CD14-positive monocyte (primary cell): ENCODE measurements around the gene TYK2. TPM values are rescaled to one million over a fixed set of nuclear protein-coding genes. Genes with fewer than 3 reads are reported as not detected.

Source experiments
- DNase-seq, 3 donors: peaks; one replicate each; pipeline ENCODE4 v3.0.0-alpha.2; 2011 to 2022
- H2AFZ ChIP-seq: 2 replicates; pipeline ENCODE4 v1.6.0; 2012; ENCODE audit warnings: mild to moderate bottlenecking, low read depth, low read length, inconsistent platforms; ENCODE audit not compliant: insufficient read depth, poor library complexity, severe bottlenecking
- H3K27ac ChIP-seq, 2 donors: 1 replicate in 1 of 2; 2 replicates in 1 of 2; pipeline ENCODE4 v1.5.1; 2012 to 2013; ENCODE audit warnings: low read length in 2 of 2, control low read depth in 1 of 2, inconsistent platforms in 1 of 2, low read depth in 1 of 2, mild to moderate bottlenecking in 1 of 2
- H3K27me3 ChIP-seq, 2 donors: one replicate each; pipeline versions ENCODE4 v1.6.0 to v1.6.1; 2011 to 2013; ENCODE audit warnings: low read length in 2 of 2; ENCODE audit not compliant: control insufficient read depth in 2 of 2, insufficient read depth in 2 of 2
- H3K36me3 ChIP-seq, 2 donors: replicated peaks in 1 of 2; 1 replicate in 1 of 2; 2 replicates in 1 of 2; pipeline versions ENCODE4 v1.5.1 to v1.6.1; 2012 to 2013; ENCODE audit warnings: low read length in 2 of 2, control low read depth in 1 of 2, inconsistent platforms in 1 of 2, mild to moderate bottlenecking in 1 of 2; ENCODE audit not compliant: insufficient read depth in 2 of 2, control insufficient read depth in 1 of 2
- H3K4me1 ChIP-seq, 2 donors: 1 replicate in 1 of 2; 2 replicates in 1 of 2; pipeline versions ENCODE4 v1.5.1 to v1.6.1; 2012 to 2013; ENCODE audit warnings: low read length in 2 of 2, control low read depth in 1 of 2, inconsistent platforms in 1 of 2, mild to moderate bottlenecking in 1 of 2, moderate library complexity in 1 of 2; ENCODE audit not compliant: insufficient read depth in 2 of 2, control insufficient read depth in 1 of 2
- H3K4me2 ChIP-seq: replicated peaks from 2 replicates; pipeline ENCODE3; 2012; ENCODE audit warnings: low read length, moderate library complexity, mild to moderate bottlenecking; ENCODE audit not compliant: poor library complexity, severe bottlenecking; ENCODE audit errors: extremely low read depth
- H3K4me3 ChIP-seq, 3 experiments: fragments of 200-600 bp in 1 of 3; sonication (generic) in 1 of 3; replicated peaks in 1 of 3; 1 replicate in 2 of 3; 2 replicates in 1 of 3; pipeline ENCODE4 v1.5.1; 2011 to 2013; ENCODE audit warnings: low read length in 3 of 3, mild to moderate bottlenecking in 3 of 3, control low read depth in 2 of 3, low read depth in 2 of 3, inconsistent platforms in 1 of 3, moderate library complexity in 1 of 3
- H3K79me2 ChIP-seq: 2 replicates; pipeline ENCODE4 v1.6.0; 2012; ENCODE audit warnings: mild to moderate bottlenecking, control low read depth, inconsistent platforms, low read length, moderate library complexity; ENCODE audit not compliant: insufficient read depth
- H3K9ac ChIP-seq: 2 replicates; pipeline ENCODE4 v1.6.0; 2017; ENCODE audit warnings: low read length, mild to moderate bottlenecking; ENCODE audit not compliant: insufficient read depth, poor library complexity, severe bottlenecking
- H3K9me3 ChIP-seq, 2 donors: replicated peaks in 1 of 2; 1 replicate in 1 of 2; 2 replicates in 1 of 2; pipeline versions ENCODE4 v1.5.1 to v1.6.1; 2012 to 2013; ENCODE audit warnings: low read length in 2 of 2, control low read depth in 1 of 2; ENCODE audit not compliant: control insufficient read depth in 1 of 2, insufficient read depth in 1 of 2
- H4K20me1 ChIP-seq: 2 replicates; pipeline ENCODE4 v1.6.0; 2012; ENCODE audit warnings: mild to moderate bottlenecking, low read length, control low read depth, moderate library complexity; ENCODE audit not compliant: insufficient read depth
- H3K27ac Mint-ChIP-seq, 7 donors: one replicate each; pipeline ENCODE4 v1.8.0; 2020; ENCODE audit warnings: mild to moderate bottlenecking in 7 of 7, mixed read lengths in 7 of 7, moderate library complexity in 6 of 7, inconsistent platforms in 2 of 7
- H3K27me3 Mint-ChIP-seq, 3 donors: one replicate each; pipeline ENCODE4 v1.8.0; 2021 to 2022; ENCODE audit warnings: low read depth in 3 of 3, mild to moderate bottlenecking in 3 of 3, mixed read lengths in 3 of 3, moderate library complexity in 3 of 3, inconsistent platforms in 1 of 3
- H3K36me3 Mint-ChIP-seq, 2 donors: one replicate each; pipeline ENCODE4 v1.8.0; 2020; ENCODE audit warnings: mixed read lengths in 2 of 2, inconsistent platforms in 1 of 2, mild to moderate bottlenecking in 1 of 2
- H3K4me1 Mint-ChIP-seq: one replicate; pipeline ENCODE4 v1.8.0; 2020; ENCODE audit warnings: mild to moderate bottlenecking, mixed read lengths
- H3K4me3 Mint-ChIP-seq, 2 donors: one replicate each; pipeline ENCODE4 v1.8.0; 2020; ENCODE audit warnings: mild to moderate bottlenecking in 2 of 2, mixed read lengths in 2 of 2, moderate library complexity in 1 of 2
- H3K9me3 Mint-ChIP-seq, 7 donors: one replicate each; pipeline ENCODE4 v1.8.0; 2020 to 2022; ENCODE audit warnings: mixed read lengths in 7 of 7, mild to moderate bottlenecking in 6 of 7, moderate library complexity in 6 of 7, inconsistent platforms in 2 of 7
- CTCF ChIP-seq: fragments of 200-600 bp; IDR thresholded peaks from one replicate; pipeline ENCODE4 v1.8.0; 2022; ENCODE audit warnings: antibody characterized with exemption, mild to moderate bottlenecking
- WGBS: methylation state at CpG from one replicate; pipeline ENCODE4 v1.1.5; 2013; ENCODE audit warnings: missing lambda C conversion rate; ENCODE audit not compliant: insufficient coverage; 5-methylcytosine and 5-hydroxymethylcytosine counted together
- intact Hi-C, 2 donors: fragments of 100-400 bp; cut with micrococcal nuclease; formaldehyde crosslinking; loops; one replicate each; pipeline versions ENCODE4 v1.15.0 to v1.15.1; 2023
- polyA plus RNA-seq, 3 donors: library from polyadenylated mRNA; depleted of rRNA in 1 of 3; unstranded in 2 of 3; stranded (reverse) in 1 of 3; fragments of 300-500 nt in 2 of 3; fragments of >200 nt in 1 of 3; fragmentation: Illumina TruSeq in 2 of 3; gene quantifications; 1 replicate in 2 of 3; 2 replicates in 1 of 3; pipeline ENCODE4 v1.2.3, GENCODE V29; 2012 to 2021

TYK2 gene
- polyA plus RNA-seq, 3 donors, result 82.9 to 441 (median 113) TPM

- H3K79me2 ChIP-seq, result peaks cover 49% of the 10 kb centered on the region
Measured at GRCh38 chr19:10403137-10404021, 23.0 kb upstream of the TYK2 start, which contains the start of gene CDC37. Gene CDC37 (minus strand): TSS chr19:10403542. CDS start chr19:10403479, 63 bp downstream.

More at GRCh38 chr19:10403137-10404021, 23.0 kb upstream of the TYK2 start, which contains the start of gene CDC37:
- Histone ChIP-seq H3K27ac (peak within 1 kb of the TSS; percentile 73 to 89), H3K4me3 (peak within 1 kb of the TSS; percentile 91 to 98 (median 92)), H3K36me3 (peaks cover 6 to 15% of the 10 kb centered on the region in 2 donors), H3K9me3 (no peaks in the 10 kb centered on the region), H3K4me1 (peaks cover 74 to 81% of the 10 kb centered on the region in 2 donors), H3K9ac (peak within 1 kb of the TSS; percentile 80), H2AFZ (peak within 1 kb of the TSS; percentile 79), H3K4me2 (peak within 1 kb of the TSS; percentile 96), H4K20me1 (peaks cover 41% of the 10 kb centered on the region), H3K27me3 (peaks cover 3 to 15% of the 10 kb centered on the region in 2 donors)
- peak; percentile 97 to 98 (median 98) for DNase-seq
- peak within 1 kb of the TSS; percentile 94 to 95 for H3K4me3 Mint-ChIP-seq
- WGBS, result under 1% methylated on average over 61 of the region's 69 CpGs
- H3K36me3 Mint-ChIP-seq, result peaks cover 14 to 19% of the 10 kb centered on the region in 2 donors
- H3K9me3 Mint-ChIP-seq, result peaks cover 0 to 4% (median 0%) of the 10 kb centered on the region in 7 donors
- TF ChIP-seq CTCF, result no peak
- intact Hi-C loops, result loop anchor here (1.0 to 10.0 kb wide), 4 partner anchors 17 to 161 kb away; partner anchors contain the start of genes PDE4A (in 2 of the 2), CDKN2D (in 1 of the 2) and KRI1 (in 1 of the 2)
- H3K27ac Mint-ChIP-seq, result peak within 1 kb of the TSS; percentile 92 to 99 (median 97)
- H3K27me3 Mint-ChIP-seq, result peaks cover 15 to 23% (median 17%) of the 10 kb centered on the region in 3 donors
- peaks cover 67% of the 10 kb centered on the region for H3K4me1 Mint-ChIP-seq
